HG03378 (cell line): ENCODE measurements around the gene TPPP.

Source experiments
- ATAC-seq: cut with Tn5 transposase; IDR thresholded peaks from one replicate; pipeline ENCODE4 v1.9.1; 2021; ENCODE audit warnings: mild to moderate bottlenecking, moderate library complexity; ENCODE audit not compliant: unreplicated experiment

The TPPP gene

GRCh38 chr5:610744-611730, 82.1 kb downstream of the TPPP start:
- no peak for ATAC-seq

GRCh38 chr5:610011-610743, 83.0 kb downstream of the TPPP start:
- ATAC-seq, result no peak
